Gastrocnemius medialis (tissue), 4 donors: ENCODE measurements around the gene EIF3L.

ENCODE experiments used
- CTCF ChIP-seq, 5 experiments: fragments of 450-650 bp in 3 of 5; fragments of 200-600 bp in 2 of 5; sonication (generic) in 2 of 5; IDR thresholded peaks in 4 of 5; conservative IDR thresholded peaks in 1 of 5; 1 replicate in 4 of 5; 2 replicates in 1 of 5; pipeline ENCODE4 v1.5.1; 2016 to 2019; ENCODE audit warnings: antibody characterized with exemption in 5 of 5, mild to moderate bottlenecking in 3 of 5, moderate library complexity in 3 of 5
- POLR2A ChIP-seq, 2 donors: fragments of 450-650 bp; IDR thresholded peaks; one replicate each; pipeline ENCODE4 v1.6.1; 2017; ENCODE audit warnings: antibody characterized with exemption in 2 of 2, mild to moderate bottlenecking in 2 of 2, moderate library complexity in 2 of 2

GRCh38 chr22:37926358-37926757 is 77.1 kb downstream of the EIF3L start:
- TF ChIP-seq CTCF (IDR thresholded peaks at IDR 0.05 in 4 of 5, conservative IDR thresholded peaks at IDR 0.05 in 1 of 5) = no peak
- no peak for TF ChIP-seq POLR2A (IDR thresholded peaks at IDR 0.05)
